H9 (cell line): ENCODE results near the gene MTA3. TPM values are rescaled to one million over a fixed set of nuclear protein-coding genes. Genes with fewer than 3 reads are reported as not detected.

Source experiments
- DNase-seq: peaks from one replicate; pipeline ENCODE4 v3.0.0-alpha.2; 2017
- H2AFZ ChIP-seq: one replicate; pipeline ENCODE4 v1.6.1; 2013; ENCODE audit warnings: mild to moderate bottlenecking, low read length, control low read depth, moderate library complexity
- H2AK5ac ChIP-seq: 2 replicates; pipeline ENCODE4 v1.6.1; 2013; ENCODE audit warnings: low read length, control low read depth, mixed read lengths; ENCODE audit not compliant: insufficient read length
- H2BK120ac ChIP-seq: one replicate; pipeline ENCODE4 v1.6.1; 2013; ENCODE audit warnings: low read depth, mild to moderate bottlenecking, low read length, control low read depth, inconsistent platforms; ENCODE audit not compliant: poor library complexity, severe bottlenecking
- H2BK12ac ChIP-seq: 2 replicates; pipeline ENCODE4 v1.6.1; 2013; ENCODE audit warnings: low read length, control low read depth, mixed read lengths, low read depth; ENCODE audit not compliant: insufficient read length
- H2BK15ac ChIP-seq: 2 replicates; pipeline ENCODE4 v1.6.1; 2013; ENCODE audit warnings: low read depth, low read length, control low read depth
- H2BK20ac ChIP-seq: one replicate; pipeline ENCODE4 v1.6.1; 2013; ENCODE audit warnings: low read depth, mild to moderate bottlenecking, low read length, control low read depth, inconsistent platforms; ENCODE audit not compliant: poor library complexity, severe bottlenecking
- H2BK5ac ChIP-seq: 2 replicates; pipeline ENCODE4 v1.6.1; 2013; ENCODE audit warnings: low read length, control low read depth, mixed read lengths; ENCODE audit not compliant: insufficient read length
- H3K14ac ChIP-seq: 2 replicates; pipeline ENCODE4 v1.6.1; 2013; ENCODE audit warnings: low read length, control low read depth; ENCODE audit not compliant: insufficient read depth
- H3K18ac ChIP-seq: 2 replicates; pipeline ENCODE4 v1.6.1; 2013; ENCODE audit warnings: low read depth, mild to moderate bottlenecking, mixed read lengths, low read length, control low read depth; ENCODE audit not compliant: insufficient read length
- H3K23ac ChIP-seq: 2 replicates; pipeline ENCODE4 v1.6.1; 2013; ENCODE audit warnings: low read length, control low read depth, mixed read lengths, low read depth; ENCODE audit not compliant: insufficient read length
- H3K23me2 ChIP-seq: 2 replicates; pipeline ENCODE4 v1.6.1; 2013; ENCODE audit warnings: low read depth, mild to moderate bottlenecking, mixed read lengths, low read length, control low read depth; ENCODE audit not compliant: insufficient read length, poor library complexity, severe bottlenecking
- H3K27ac ChIP-seq: 2 replicates; pipeline ENCODE4 v1.5.1; 2013; ENCODE audit warnings: low read length, control low read depth, mixed read lengths, low read depth; ENCODE audit not compliant: insufficient read length
- H3K27me3 ChIP-seq: 2 replicates; pipeline ENCODE4 v1.6.1; 2013; ENCODE audit warnings: low read length, control low read depth, inconsistent platforms; ENCODE audit not compliant: insufficient read depth
- H3K4ac ChIP-seq: 2 replicates; pipeline ENCODE4 v1.6.1; 2013; ENCODE audit warnings: low read depth, mild to moderate bottlenecking, control low read depth, inconsistent platforms, low read length, moderate library complexity
- H3K4me1 ChIP-seq: 2 replicates; pipeline ENCODE4 v1.6.1; 2013; ENCODE audit warnings: low read length, control low read depth, inconsistent platforms; ENCODE audit not compliant: insufficient read depth
- H3K4me2 ChIP-seq: 2 replicates; pipeline ENCODE4 v1.6.1; 2013; ENCODE audit warnings: low read length, control low read depth, mixed read lengths; ENCODE audit not compliant: insufficient read length, insufficient read depth
- H3K56ac ChIP-seq: 2 replicates; pipeline ENCODE4 v1.6.1; 2013; ENCODE audit warnings: low read depth, mild to moderate bottlenecking, mixed read lengths, low read length, control low read depth; ENCODE audit not compliant: insufficient read length
- H3K79me1 ChIP-seq: 2 replicates; pipeline ENCODE4 v1.6.1; 2013; ENCODE audit warnings: low read depth, mild to moderate bottlenecking, moderate library complexity, low read length, control low read depth, inconsistent platforms; ENCODE audit not compliant: insufficient read depth, poor library complexity, severe bottlenecking
- H3K79me2 ChIP-seq: 2 replicates; pipeline ENCODE4 v1.6.1; 2013; ENCODE audit warnings: low read length, control low read depth, inconsistent platforms; ENCODE audit not compliant: insufficient read depth
- H3K9ac ChIP-seq: 2 replicates; pipeline ENCODE4 v1.6.1; 2013; ENCODE audit warnings: low read length, control low read depth, mixed read lengths; ENCODE audit not compliant: insufficient read length; ENCODE audit errors: extremely low read depth
- H3K9me3 ChIP-seq: one replicate; pipeline ENCODE4 v1.6.1; 2013; ENCODE audit warnings: low read depth, low read length, inconsistent platforms; ENCODE audit not compliant: control insufficient read depth
- H3T11ph ChIP-seq: one replicate; pipeline ENCODE4 v1.6.1; 2013; ENCODE audit warnings: mild to moderate bottlenecking, low read length, control low read depth, inconsistent platforms
- H4K20me1 ChIP-seq: one replicate; pipeline ENCODE4 v1.6.1; 2013; ENCODE audit not compliant: control insufficient read depth, insufficient read length, insufficient read depth
- H4K5ac ChIP-seq: 2 replicates; pipeline ENCODE4 v1.6.1; 2013; ENCODE audit warnings: low read depth, mild to moderate bottlenecking, mixed read lengths, low read length, control low read depth; ENCODE audit not compliant: insufficient read length
- H4K8ac ChIP-seq: replicated peaks from 2 replicates; pipeline ENCODE4 v1.6.1; 2013; ENCODE audit warnings: low read length, control low read depth, mixed read lengths, low read depth; ENCODE audit not compliant: insufficient read length
- H4K91ac ChIP-seq: 2 replicates; pipeline ENCODE4 v1.6.1; 2013; ENCODE audit warnings: low read depth, mild to moderate bottlenecking, moderate library complexity, mixed read lengths, low read length, control low read depth; ENCODE audit not compliant: insufficient read length
- H3K27ac Mint-ChIP-seq, 3 experiments: 2 replicates in 2 of 3; 3 replicates in 1 of 3; pipeline ENCODE4 v1.8.0; 2020 to 2021; ENCODE audit warnings: mixed read lengths in 3 of 3, mild to moderate bottlenecking in 1 of 3, moderate library complexity in 1 of 3
- H3K27me3 Mint-ChIP-seq: 2 replicates; pipeline ENCODE4 v1.8.0; 2021; ENCODE audit warnings: low read depth, mild to moderate bottlenecking, moderate library complexity, mixed read lengths
- H3K36me3 Mint-ChIP-seq, 3 experiments: 2 replicates in 2 of 3; 3 replicates in 1 of 3; pipeline ENCODE4 v1.8.0; 2020 to 2021; ENCODE audit warnings: low read depth in 3 of 3, mixed read lengths in 3 of 3; ENCODE audit not compliant: insufficient read depth in 1 of 3
- H3K4me1 Mint-ChIP-seq, 2 experiments: 2 replicates each; pipeline ENCODE4 v1.8.0; 2020; ENCODE audit warnings: mixed read lengths in 2 of 2
- H3K4me3 Mint-ChIP-seq, 2 experiments: 2 replicates in 1 of 2; 3 replicates in 1 of 2; pipeline ENCODE4 v1.8.0; 2020 to 2021; ENCODE audit warnings: mild to moderate bottlenecking in 2 of 2, mixed read lengths in 2 of 2, moderate library complexity in 1 of 2
- H3K9me3 Mint-ChIP-seq, 2 experiments: 2 replicates in 1 of 2; 3 replicates in 1 of 2; pipeline ENCODE4 v1.8.0; 2020; ENCODE audit warnings: mild to moderate bottlenecking in 2 of 2, mixed read lengths in 2 of 2, moderate library complexity in 1 of 2
- WGBS: extraction: QIAGEN DNeasy Blood & Tissue Kit; methylation state at CpG from one replicate; pipeline ENCODE4 v1.1.7; 2013; ENCODE audit warnings: missing lambda C conversion rate, low lambda C conversion rate, mixed read lengths; ENCODE audit not compliant: insufficient read length; ENCODE audit errors: extremely low coverage; 5-methylcytosine and 5-hydroxymethylcytosine counted together
- total RNA-seq: library from RNA; stranded (reverse); gene quantifications from 2 replicates; pipeline ENCODE4 v1.2.1, GENCODE V29; 2021
- TF ChIP-seq, protein P1 (sequence below): fragments of 200-600 bp; sonication (generic); conservative IDR thresholded peaks from 3 replicates; pipeline ENCODE4 v1.8.0; 2021; ENCODE audit warnings: antibody characterized with exemption, mild to moderate bottlenecking

The MTA3 gene
- total RNA-seq, 1 experiment from 2014 or later, result 253 TPM

DNA sequence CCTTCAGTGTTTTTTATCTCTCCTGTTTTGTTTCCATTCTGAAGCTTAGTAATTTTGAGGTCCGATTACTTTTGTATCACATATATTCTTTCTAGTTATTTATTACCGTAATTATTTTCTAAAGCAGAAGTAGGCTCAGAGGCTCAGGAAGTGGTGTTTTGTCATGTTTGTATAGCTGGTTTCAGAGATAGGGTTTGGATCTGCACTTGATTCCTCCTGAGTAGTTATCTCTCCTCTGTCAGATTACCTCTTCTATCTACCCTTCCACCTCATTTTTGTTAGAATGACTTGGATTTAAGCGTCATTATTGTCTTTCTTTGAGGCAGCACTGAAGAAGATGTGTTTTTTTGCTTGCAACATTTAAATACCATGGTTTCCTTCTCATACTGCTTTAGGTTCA lies 95.4 kb downstream of the MTA3 start:
- Histone ChIP-seq H2AK5ac (no peak overlapping the region), H2BK120ac (no peak overlapping the region), H3K18ac (no peak overlapping the region), H3K9me3 (no peaks in the 10 kb centered on the region), H2BK5ac (no peak overlapping the region), H4K20me1 (no peaks in the 10 kb centered on the region), H3K4me1 (no peaks in the 10 kb centered on the region; the same call in 1 of the 2 replicates), H3K9ac (no peak overlapping the region), H3T11ph (no peak overlapping the region), H4K8ac (no peak overlapping the region), H3K79me2 (peaks cover 3% of the 10 kb centered on the region; the same call in 1 of the 2 replicates), H2BK20ac (no peak overlapping the region), H4K5ac (no peak overlapping the region), H3K79me1 (peaks cover 3% of the 10 kb centered on the region), H2AFZ (no peak overlapping the region), H3K4me2 (no peak overlapping the region), H3K27ac (no peak overlapping the region), H3K14ac (no peak overlapping the region), H2BK12ac (no peak overlapping the region), H3K56ac (no peak overlapping the region), H3K4ac (no peak overlapping the region), H3K23ac (no peak overlapping the region), H2BK15ac (no peak overlapping the region), H3K23me2 (no peaks in the 10 kb centered on the region), H3K27me3 (no peaks in the 10 kb centered on the region), H4K91ac (no peak overlapping the region)
- no peaks in the 10 kb centered on the region for H3K27me3 Mint-ChIP-seq
- H3K36me3 Mint-ChIP-seq, result peaks cover 15 to 61% (median 46%) of the 10 kb centered on the region in 3 experiments; a peak in 6 of 7 replicates
- H3K9me3 Mint-ChIP-seq, result no peaks in the 10 kb centered on the region
- DNase-seq, result no peak
- H3K4me1 Mint-ChIP-seq, result peaks cover 33 to 48% of the 10 kb centered on the region in 2 experiments
- TF ChIP-seq, protein P1, sequence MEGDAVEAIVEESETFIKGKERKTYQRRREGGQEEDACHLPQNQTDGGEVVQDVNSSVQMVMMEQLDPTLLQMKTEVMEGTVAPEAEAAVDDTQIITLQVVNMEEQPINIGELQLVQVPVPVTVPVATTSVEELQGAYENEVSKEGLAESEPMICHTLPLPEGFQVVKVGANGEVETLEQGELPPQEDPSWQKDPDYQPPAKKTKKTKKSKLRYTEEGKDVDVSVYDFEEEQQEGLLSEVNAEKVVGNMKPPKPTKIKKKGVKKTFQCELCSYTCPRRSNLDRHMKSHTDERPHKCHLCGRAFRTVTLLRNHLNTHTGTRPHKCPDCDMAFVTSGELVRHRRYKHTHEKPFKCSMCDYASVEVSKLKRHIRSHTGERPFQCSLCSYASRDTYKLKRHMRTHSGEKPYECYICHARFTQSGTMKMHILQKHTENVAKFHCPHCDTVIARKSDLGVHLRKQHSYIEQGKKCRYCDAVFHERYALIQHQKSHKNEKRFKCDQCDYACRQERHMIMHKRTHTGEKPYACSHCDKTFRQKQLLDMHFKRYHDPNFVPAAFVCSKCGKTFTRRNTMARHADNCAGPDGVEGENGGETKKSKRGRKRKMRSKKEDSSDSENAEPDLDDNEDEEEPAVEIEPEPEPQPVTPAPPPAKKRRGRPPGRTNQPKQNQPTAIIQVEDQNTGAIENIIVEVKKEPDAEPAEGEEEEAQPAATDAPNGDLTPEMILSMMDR, result no peak
- no peak overlapping the region for H3K4me3 Mint-ChIP-seq
- WGBS, result no CpG with 5 or more reads among the region's 3 CpGs
- H3K27ac Mint-ChIP-seq, result peak overlapping the region in 2 of 3 experiments; percentile 66 to 85; a peak in 5 of 7 replicates
